Choroid plexus epithelial cell (primary cell): ENCODE data around the gene CCDC188.
"Not testable (repeated sequence)": the region's sequence is repeated elsewhere in the genome, so short reads cannot be mapped to it uniquely, and the experiment has no call there.

Experiments
- DNase-seq: peaks from one replicate; pipeline ENCODE4 v3.0.0-alpha.2; 2010; ENCODE audit warnings: low read depth
- H3K4me3 ChIP-seq: 2 replicates; pipeline ENCODE4 v1.5.1; 2011; ENCODE audit warnings: low read depth, mild to moderate bottlenecking, control low read depth, low read length, moderate library complexity
- TF ChIP-seq, protein P1 (sequence below): conservative IDR thresholded peaks from 2 replicates; pipeline ENCODE4 v1.5.1; 2011; ENCODE audit warnings: low read depth, mild to moderate bottlenecking, control low read depth, inconsistent platforms, low read length, moderate library complexity

The CCDC188 gene

DNA sequence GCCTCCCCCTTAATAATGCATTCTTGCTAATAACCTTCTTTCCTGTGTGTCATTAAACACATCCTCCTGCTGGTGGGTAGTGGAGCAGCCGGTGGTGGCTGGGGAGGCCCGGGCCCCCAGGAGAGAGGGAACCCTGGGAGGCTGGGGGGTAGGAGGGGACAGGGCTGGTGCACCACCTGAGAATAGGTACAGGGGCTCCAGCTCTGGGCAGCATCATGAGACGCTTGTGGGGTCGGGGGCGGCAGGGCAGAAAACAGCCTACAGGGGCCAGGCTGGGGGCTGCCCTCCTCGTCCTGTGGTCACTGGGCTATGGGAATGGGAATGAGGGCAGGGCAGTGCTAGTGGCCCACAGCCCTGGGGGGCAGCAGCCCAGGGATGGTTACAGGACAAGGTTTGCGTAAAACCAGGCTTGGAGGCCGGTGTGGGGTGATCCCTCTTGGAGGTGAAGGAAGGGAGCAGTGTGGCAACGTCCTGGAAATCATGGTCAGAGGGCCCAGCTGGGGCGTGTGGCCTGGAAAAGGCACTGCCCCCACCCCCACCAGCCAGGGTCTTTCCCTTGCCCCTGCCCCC, 18.5 kb upstream of the CCDC188 start:
- DNase-seq, result no peak
- TF ChIP-seq, protein P1, sequence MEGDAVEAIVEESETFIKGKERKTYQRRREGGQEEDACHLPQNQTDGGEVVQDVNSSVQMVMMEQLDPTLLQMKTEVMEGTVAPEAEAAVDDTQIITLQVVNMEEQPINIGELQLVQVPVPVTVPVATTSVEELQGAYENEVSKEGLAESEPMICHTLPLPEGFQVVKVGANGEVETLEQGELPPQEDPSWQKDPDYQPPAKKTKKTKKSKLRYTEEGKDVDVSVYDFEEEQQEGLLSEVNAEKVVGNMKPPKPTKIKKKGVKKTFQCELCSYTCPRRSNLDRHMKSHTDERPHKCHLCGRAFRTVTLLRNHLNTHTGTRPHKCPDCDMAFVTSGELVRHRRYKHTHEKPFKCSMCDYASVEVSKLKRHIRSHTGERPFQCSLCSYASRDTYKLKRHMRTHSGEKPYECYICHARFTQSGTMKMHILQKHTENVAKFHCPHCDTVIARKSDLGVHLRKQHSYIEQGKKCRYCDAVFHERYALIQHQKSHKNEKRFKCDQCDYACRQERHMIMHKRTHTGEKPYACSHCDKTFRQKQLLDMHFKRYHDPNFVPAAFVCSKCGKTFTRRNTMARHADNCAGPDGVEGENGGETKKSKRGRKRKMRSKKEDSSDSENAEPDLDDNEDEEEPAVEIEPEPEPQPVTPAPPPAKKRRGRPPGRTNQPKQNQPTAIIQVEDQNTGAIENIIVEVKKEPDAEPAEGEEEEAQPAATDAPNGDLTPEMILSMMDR, result no peak
- H3K4me3 ChIP-seq, result no peak overlapping the region

DNA sequence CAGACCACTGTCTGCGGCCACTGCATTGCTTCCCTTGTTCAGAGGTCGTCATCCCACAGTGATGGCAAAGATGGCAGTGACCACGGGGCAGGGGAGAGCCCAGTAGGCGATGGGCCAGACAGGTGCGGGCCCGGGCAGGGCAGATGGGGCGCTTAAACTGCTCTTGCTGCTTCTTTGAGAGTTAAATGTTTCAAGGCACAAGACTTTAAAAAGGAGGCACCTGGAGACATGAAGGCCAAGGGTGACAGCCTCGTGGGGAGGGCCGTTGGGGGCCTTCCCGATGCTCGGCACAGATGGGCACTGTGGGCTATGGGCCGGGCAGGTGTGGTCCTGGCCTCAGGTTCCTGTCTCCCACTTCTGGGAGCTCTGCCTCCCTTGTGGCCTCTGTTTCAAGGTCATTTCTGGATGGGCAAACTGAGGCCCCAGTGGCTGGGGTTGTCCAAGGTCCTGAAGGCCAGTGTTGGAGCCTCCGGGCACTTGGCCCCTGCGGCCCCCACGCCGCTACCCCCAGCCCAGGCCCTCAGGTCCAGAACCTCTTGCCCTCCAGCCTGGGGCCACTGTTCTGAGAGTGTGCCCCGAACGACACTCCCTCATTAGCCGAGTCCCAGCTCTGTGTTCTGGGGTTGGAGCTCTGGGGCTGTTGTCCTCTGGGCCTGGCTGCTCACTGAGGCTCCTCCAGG, 16.9 kb upstream of the CCDC188 start:
- TF ChIP-seq, protein P1, result no peak
- H3K4me3 ChIP-seq, result no peak overlapping the region
- no peak for DNase-seq

DNA sequence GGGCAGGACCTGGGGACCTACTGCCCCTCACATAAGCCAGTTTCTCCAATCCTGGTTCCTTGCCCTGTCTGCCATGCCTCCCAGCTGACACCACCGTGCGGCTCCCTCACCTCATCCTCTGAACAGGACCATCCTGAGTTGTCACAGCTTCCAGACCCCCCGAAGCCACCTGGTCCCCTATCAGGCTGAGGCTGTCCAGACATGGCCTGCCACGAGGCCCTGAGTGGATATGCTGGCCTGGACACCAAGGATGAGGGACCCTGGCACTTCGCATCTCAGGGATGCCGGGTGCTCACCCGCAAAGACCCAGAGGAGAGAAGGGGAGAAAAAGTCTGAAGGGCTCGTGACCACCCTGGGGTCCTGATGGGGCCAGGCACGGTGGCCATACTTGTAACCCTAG, 15.8 kb upstream of the CCDC188 start:
- TF ChIP-seq, protein P1, result no peak

DNA sequence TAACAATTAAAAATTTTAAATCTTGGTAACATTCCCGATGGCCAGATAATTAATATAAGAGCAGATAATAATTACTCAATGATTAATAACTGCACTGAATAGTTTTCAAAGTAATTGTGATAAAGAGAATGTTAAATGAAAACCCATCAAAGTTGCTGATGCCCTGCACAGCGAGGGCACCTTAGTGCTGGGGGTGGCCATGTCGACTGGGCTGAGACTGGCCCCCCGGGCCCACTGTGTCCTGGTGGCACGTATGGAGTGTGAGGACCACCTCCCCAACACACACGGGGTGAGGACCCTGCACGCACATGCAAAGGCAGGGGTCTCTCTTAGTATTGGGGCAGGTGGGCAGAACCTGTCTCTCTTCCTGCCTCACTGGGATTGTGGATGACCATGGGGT, 15.1 kb upstream of the CCDC188 start:
- no peak for DNase-seq
- H3K4me3 ChIP-seq, result no peak overlapping the region
- TF ChIP-seq, protein P1, result no peak

More for the DNA sequence above, 15.8 kb upstream of the CCDC188 start:
- H3K4me3 ChIP-seq, result no peak overlapping the region
- no peak for DNase-seq

DNA sequence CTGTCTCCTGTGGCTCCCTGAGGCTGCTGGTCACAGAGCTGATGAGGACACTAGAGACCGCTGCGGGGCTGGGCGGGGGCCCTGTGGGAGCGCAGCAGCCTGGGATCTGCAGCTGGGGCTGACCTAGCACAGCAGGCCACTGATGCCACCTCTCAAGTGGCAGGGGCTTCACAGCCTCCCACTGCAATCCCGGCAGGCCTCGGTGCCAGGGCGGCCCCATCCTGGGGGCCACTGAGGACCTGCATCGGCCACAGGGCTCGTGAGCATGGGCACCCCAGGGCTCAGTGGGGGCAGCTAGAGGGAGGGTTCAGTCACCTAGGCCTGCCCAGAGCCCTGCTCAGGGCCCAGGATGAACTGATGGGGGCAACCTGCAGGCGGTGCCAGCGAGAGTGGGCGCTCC, 14.6 kb upstream of the CCDC188 start:
- DNase-seq, result no peak
- TF ChIP-seq, protein P1, result no peak

DNA sequence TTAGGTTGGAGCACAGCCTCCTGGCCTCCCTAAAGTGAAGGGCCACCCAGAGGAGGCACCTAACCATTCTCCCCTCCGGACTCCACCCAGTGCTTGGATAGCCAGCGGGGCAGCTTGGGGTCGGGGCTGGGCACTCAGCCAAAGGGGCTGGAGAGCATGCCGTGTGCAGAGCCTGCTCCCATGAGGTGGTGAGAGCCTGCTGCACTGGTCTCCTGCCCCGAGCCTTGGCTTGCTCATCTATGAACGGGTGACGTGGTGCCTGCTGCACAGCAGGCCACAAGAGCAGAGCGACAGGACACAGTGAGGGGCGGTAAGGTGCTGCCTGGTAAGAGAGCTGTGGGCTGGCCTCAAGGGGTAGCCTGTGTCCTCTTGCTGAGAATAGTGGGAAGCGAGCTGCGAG, 14.0 kb upstream of the CCDC188 start:
- H3K4me3 ChIP-seq, result no peak overlapping the region
- TF ChIP-seq, protein P1, result no peak
- DNase-seq, result no peak

More for the DNA sequence above, 14.6 kb upstream of the CCDC188 start:
- H3K4me3 ChIP-seq, result no peak overlapping the region

DNA sequence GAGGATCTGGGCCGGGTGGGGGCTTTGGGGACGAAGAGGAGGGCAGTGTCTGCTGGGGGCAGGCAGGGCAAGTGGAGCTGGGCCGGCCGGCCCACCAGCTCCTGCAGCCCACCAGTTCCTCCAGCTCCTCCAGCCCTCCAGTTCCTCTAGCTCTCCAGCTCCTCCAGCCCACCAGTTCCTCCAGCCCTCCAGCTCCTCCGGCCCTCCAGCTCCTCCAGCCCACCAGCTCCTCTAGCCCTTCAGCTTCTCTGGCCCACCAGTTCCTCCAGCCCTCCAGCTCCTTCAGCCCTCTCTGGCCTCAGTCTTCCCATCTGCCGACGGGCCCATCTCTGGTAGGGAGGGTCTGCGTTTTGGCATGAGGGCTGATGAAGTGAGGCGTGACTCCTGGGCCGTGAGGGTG, 9.2 kb upstream of the CCDC188 start:
- DNase-seq, result no peak
- TF ChIP-seq, protein P1, result no peak
- H3K4me3 ChIP-seq, result no peak overlapping the region

DNA sequence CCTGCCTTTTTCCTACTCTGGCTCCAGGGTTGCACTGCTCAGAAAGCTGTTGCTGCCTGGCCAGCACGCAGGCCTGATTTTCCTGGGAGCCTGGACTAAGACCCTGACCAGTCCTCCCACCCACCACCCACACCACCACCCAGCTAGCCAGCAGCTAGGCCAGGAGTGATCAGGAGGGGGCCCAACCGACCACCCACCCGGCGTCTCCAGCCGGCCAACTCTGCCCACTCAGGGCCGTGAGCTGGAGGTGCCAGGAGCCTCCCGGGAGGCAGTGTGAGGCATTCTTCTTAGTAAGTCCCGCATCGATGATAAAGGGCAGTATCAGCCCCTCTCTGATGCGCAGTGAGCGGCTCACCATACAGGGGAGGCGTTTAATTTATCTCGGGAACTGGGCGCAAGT, 8.7 kb upstream of the CCDC188 start:
- not testable (repeated sequence) for DNase-seq, H3K4me3 ChIP-seq
